GM19452 (cell line): ENCODE data around the gene FABP7.

Experiments used
- ATAC-seq: cut with Tn5 transposase; IDR thresholded peaks from one replicate; pipeline ENCODE4 v1.9.1; 2021; ENCODE audit not compliant: unreplicated experiment

FABP7 gene

GRCh38 chr6:122832459-122832858, 52.9 kb downstream of the FABP7 start:
- no peak for ATAC-seq

GRCh38 chr6:122833021-122833491, 53.5 kb downstream of the FABP7 start:
- no peak for ATAC-seq
